NCI-H1930 (cell line): ENCODE results near the gene RPS6KA4.
"Not testable (repeated sequence)": the region's sequence is repeated elsewhere in the genome, so short reads cannot be mapped to it uniquely, and the experiment has no call there.

Experiments
- DNase-seq, 2 experiments: peaks; one replicate each; lab custom pipeline; 2025; lab: John Stamatoyannopoulos, UW

The RPS6KA4 gene

GRCh38 chr11:64387916-64388315, 29.0 kb downstream of the RPS6KA4 start:
- no peak for DNase-seq

- DNase-seq = no peak
Measured at GRCh38 chr11:64388894-64389293, 29.9 kb downstream of the RPS6KA4 start.

GRCh38 chr11:64389851-64390250, 30.9 kb downstream of the RPS6KA4 start:
- no peak for DNase-seq

- no peak for DNase-seq
Measured at GRCh38 chr11:64390558-64390957, 31.6 kb downstream of the RPS6KA4 start.

GRCh38 chr11:64391839-64392238, 32.9 kb downstream of the RPS6KA4 start:
- no peak for DNase-seq

- no peak for DNase-seq
Measured at GRCh38 chr11:64395545-64396078, 36.6 kb downstream of the RPS6KA4 start.

GRCh38 chr11:64396079-64396591, 37.2 kb downstream of the RPS6KA4 start:
- no peak for DNase-seq

- no peak for DNase-seq
Measured at GRCh38 chr11:64400102-64400501, 41.1 kb downstream of the RPS6KA4 start.

GRCh38 chr11:64400667-64401066, 41.7 kb downstream of the RPS6KA4 start:
- no peak for DNase-seq

- DNase-seq = no peak
Measured at GRCh38 chr11:64401775-64402174, 42.8 kb downstream of the RPS6KA4 start.

- no peak for DNase-seq
Measured at GRCh38 chr11:64403106-64403505, 44.1 kb downstream of the RPS6KA4 start.

GRCh38 chr11:64406221-64406946, 47.4 kb downstream of the RPS6KA4 start:
- DNase-seq = no peak

- DNase-seq = no peak
Measured at GRCh38 chr11:64407221-64407620, 48.3 kb downstream of the RPS6KA4 start.

GRCh38 chr11:64407630-64408029, 48.7 kb downstream of the RPS6KA4 start:
- DNase-seq = no peak

- DNase-seq = no peak
Measured at GRCh38 chr11:64409278-64409677, 50.3 kb downstream of the RPS6KA4 start.

GRCh38 chr11:64409707-64410403, 50.9 kb downstream of the RPS6KA4 start:
- no peak for DNase-seq

- no peak for DNase-seq
Measured at GRCh38 chr11:64410404-64410734, 51.4 kb downstream of the RPS6KA4 start.

GRCh38 chr11:64413417-64413816, 54.5 kb downstream of the RPS6KA4 start:
- no peak for DNase-seq

- DNase-seq = no peak
Measured at GRCh38 chr11:64415286-64415685, 56.3 kb downstream of the RPS6KA4 start.

- DNase-seq = no peak
Measured at GRCh38 chr11:64415996-64416728, 57.2 kb downstream of the RPS6KA4 start.

GRCh38 chr11:64418233-64418632, 59.3 kb downstream of the RPS6KA4 start:
- DNase-seq = not testable (repeated sequence)

GRCh38 chr11:64419257-64419790, 60.4 kb downstream of the RPS6KA4 start:
- no peak for DNase-seq
